Keratinocyte (primary cell): ENCODE results near the gene PIP4K2B. TPM values are rescaled to one million over a fixed set of nuclear protein-coding genes. Genes with fewer than 3 reads are reported as not detected.
A peak's percentile ranks its signal among the peaks of the same experiment; 100 is the strongest.

Source experiments
- DNase-seq: peaks from one replicate; pipeline ENCODE4 v3.0.0-alpha.2; 2011; ENCODE audit warnings: low read depth, missing footprints, low spot score
- FAIRE-seq: peaks from 2 replicates; lab custom pipeline; 2011; peaks lifted over from hg19 to GRCh38; lab: Jason Lieb, UNC
- H2AFZ ChIP-seq: 2 replicates; pipeline ENCODE4 v1.6.0; 2012; ENCODE audit warnings: low read length, control low read depth, inconsistent platforms; ENCODE audit not compliant: control insufficient read depth
- H3K27ac ChIP-seq: 2 replicates; pipeline ENCODE4 v1.5.1; 2011; ENCODE audit warnings: low read length; ENCODE audit not compliant: control insufficient read depth, insufficient read depth
- H3K27me3 ChIP-seq: 3 replicates; pipeline ENCODE4 v1.6.0; 2011; ENCODE audit warnings: low read length; ENCODE audit not compliant: control insufficient read depth, insufficient read depth; ENCODE audit errors: extremely low read depth
- H3K36me3 ChIP-seq, 2 experiments: 2 replicates in 1 of 2; 3 replicates in 1 of 2; pipeline ENCODE4 v1.5.1; 2011; ENCODE audit warnings: low read length in 2 of 2, mild to moderate bottlenecking in 1 of 2; ENCODE audit not compliant: control insufficient read depth in 2 of 2, insufficient read depth in 2 of 2; ENCODE audit errors: extremely low read depth in 1 of 2
- H3K4me1 ChIP-seq: 3 replicates; pipeline ENCODE4 v1.5.1; 2011; ENCODE audit warnings: low read length; ENCODE audit not compliant: control insufficient read depth, insufficient read depth; ENCODE audit errors: extremely low read depth
- H3K4me2 ChIP-seq: 3 replicates; pipeline ENCODE4 v1.6.0; 2011; ENCODE audit warnings: low read depth, low read length; ENCODE audit not compliant: control insufficient read depth, insufficient read depth; ENCODE audit errors: extremely low read depth
- H3K4me3 ChIP-seq, 3 experiments: fragments of 200-600 bp in 1 of 3; sonication (generic) in 1 of 3; 2 replicates in 2 of 3; 3 replicates in 1 of 3; pipeline ENCODE4 v1.5.1; 2011 to 2016; ENCODE audit warnings: low read length in 3 of 3, mild to moderate bottlenecking in 3 of 3, control low read depth in 2 of 3, inconsistent platforms in 1 of 3, low read depth in 1 of 3, mixed read lengths in 1 of 3, mixed run types in 1 of 3, moderate library complexity in 1 of 3; ENCODE audit not compliant: control insufficient read depth in 2 of 3, insufficient read depth in 2 of 3; ENCODE audit errors: extremely low read depth in 1 of 3
- H3K79me2 ChIP-seq: 2 replicates; pipeline ENCODE4 v1.6.0; 2012; ENCODE audit warnings: low read length; ENCODE audit not compliant: control insufficient read depth, insufficient read depth
- H3K9ac ChIP-seq: 3 replicates; pipeline ENCODE4 v1.6.0; 2011; ENCODE audit warnings: low read length; ENCODE audit not compliant: control insufficient read depth, insufficient read depth; ENCODE audit errors: extremely low read depth
- H3K9me1 ChIP-seq: 3 replicates; pipeline ENCODE4 v1.6.0; 2011; ENCODE audit warnings: low read length; ENCODE audit not compliant: control insufficient read depth, insufficient read depth; ENCODE audit errors: extremely low read depth
- H3K9me3 ChIP-seq: 2 replicates; pipeline ENCODE4 v1.5.1; 2012; ENCODE audit warnings: low read depth, low read length; ENCODE audit not compliant: control insufficient read depth
- H4K20me1 ChIP-seq: 3 replicates; pipeline ENCODE4 v1.6.0; 2011; ENCODE audit warnings: low read length; ENCODE audit not compliant: control insufficient read depth, insufficient read depth; ENCODE audit errors: extremely low read depth
- EZH2 ChIP-seq: IDR thresholded peaks from one replicate; pipeline ENCODE4 v1.6.1; 2012; ENCODE audit warnings: inconsistent platforms, mild to moderate bottlenecking, low read length, moderate library complexity
- dilution Hi-C: fragments of 300-500 bp; cut with MboI; formaldehyde crosslinking; loops from one replicate; pipeline ENCODE4 v1.7.0; 2020; ENCODE audit warnings: low sequenced_read_pairs; ENCODE audit not compliant: extremely low pct_ligation_motif_present
- polyA plus RNA-seq, 5 experiments: library from polyadenylated mRNA; depleted of rRNA in 3 of 5; stranded (reverse) in 3 of 5; stranded (forward) in 1 of 5; unstranded in 1 of 5; fragments of >200 nt; gene quantifications; 1 replicate in 1 of 5; 2 replicates in 3 of 5; 3 replicates in 1 of 5; pipeline versions ENCODE4 v1.2.1 to v1.2.3, GENCODE V29; 2011 to 2012; ENCODE audit warnings: missing spikeins in 2 of 5, low read depth in 1 of 5, low replicate concordance in 1 of 5
- TF ChIP-seq, protein P1 (sequence below), 3 experiments: IDR thresholded peaks in 1 of 3; conservative IDR thresholded peaks in 1 of 3; optimal IDR thresholded peaks in 1 of 3; 2 replicates in 2 of 3; 3 replicates in 1 of 3; pipeline versions ENCODE3 to v1.5.1; 2011; ENCODE audit warnings: low read length in 3 of 3, mild to moderate bottlenecking in 3 of 3, moderate library complexity in 2 of 3, control low read depth in 1 of 3, inconsistent platforms in 1 of 3; ENCODE audit not compliant: insufficient read depth in 2 of 3; ENCODE audit errors: extremely low read depth in 1 of 3

Gene PIP4K2B
- polyA plus RNA-seq, 1 donor (not counting 4 experiments of a cell fraction or from before 2014, with no cell fraction given) = 26.4 TPM

DNA sequence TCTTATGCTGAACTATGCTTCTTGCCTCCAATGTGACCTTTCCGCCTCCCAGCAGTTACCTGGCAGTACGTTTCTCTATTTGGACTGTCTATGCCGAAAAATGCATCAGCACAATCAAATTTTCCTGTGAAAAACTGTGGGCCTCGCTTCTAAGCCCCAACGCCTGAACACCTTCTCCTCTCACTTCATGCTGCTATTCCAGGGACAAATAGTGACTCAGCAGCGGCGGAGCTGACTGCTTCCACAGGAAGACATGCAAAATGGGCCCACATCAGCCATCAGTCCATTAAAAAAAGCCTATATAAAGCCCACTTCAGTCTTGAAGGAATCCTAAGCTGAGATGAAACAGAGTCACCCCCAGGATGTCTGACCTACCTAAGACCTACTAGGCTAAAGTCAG lies 10.5 kb upstream of the PIP4K2B start:
- no peak for DNase-seq
- H3K79me2 ChIP-seq = no peaks in the 10 kb centered on the region
- no peak overlapping the region for H3K9ac ChIP-seq
- no peaks in the 10 kb centered on the region for H3K9me3 ChIP-seq
- no peaks in the 10 kb centered on the region for H3K27me3 ChIP-seq
- no peak for FAIRE-seq
- no peaks in the 10 kb centered on the region for H3K4me1 ChIP-seq
- H3K9me1 ChIP-seq = no peaks in the 10 kb centered on the region
- TF ChIP-seq, protein P1, sequence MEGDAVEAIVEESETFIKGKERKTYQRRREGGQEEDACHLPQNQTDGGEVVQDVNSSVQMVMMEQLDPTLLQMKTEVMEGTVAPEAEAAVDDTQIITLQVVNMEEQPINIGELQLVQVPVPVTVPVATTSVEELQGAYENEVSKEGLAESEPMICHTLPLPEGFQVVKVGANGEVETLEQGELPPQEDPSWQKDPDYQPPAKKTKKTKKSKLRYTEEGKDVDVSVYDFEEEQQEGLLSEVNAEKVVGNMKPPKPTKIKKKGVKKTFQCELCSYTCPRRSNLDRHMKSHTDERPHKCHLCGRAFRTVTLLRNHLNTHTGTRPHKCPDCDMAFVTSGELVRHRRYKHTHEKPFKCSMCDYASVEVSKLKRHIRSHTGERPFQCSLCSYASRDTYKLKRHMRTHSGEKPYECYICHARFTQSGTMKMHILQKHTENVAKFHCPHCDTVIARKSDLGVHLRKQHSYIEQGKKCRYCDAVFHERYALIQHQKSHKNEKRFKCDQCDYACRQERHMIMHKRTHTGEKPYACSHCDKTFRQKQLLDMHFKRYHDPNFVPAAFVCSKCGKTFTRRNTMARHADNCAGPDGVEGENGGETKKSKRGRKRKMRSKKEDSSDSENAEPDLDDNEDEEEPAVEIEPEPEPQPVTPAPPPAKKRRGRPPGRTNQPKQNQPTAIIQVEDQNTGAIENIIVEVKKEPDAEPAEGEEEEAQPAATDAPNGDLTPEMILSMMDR (optimal IDR thresholded peaks at IDR 0.05 in 1 of 3, IDR thresholded peaks at IDR 0.05 in 1 of 3, conservative IDR thresholded peaks at IDR 0.05 in 1 of 3; ENCODE audit: extremely low read depth in 1 of 3, insufficient read depth in 2 of 3, low read length in 3 of 3) = no peak
- no peak for TF ChIP-seq EZH2
- no peak overlapping the region for H2AFZ ChIP-seq
- H4K20me1 ChIP-seq = no peaks in the 10 kb centered on the region
- dilution Hi-C loops = no loop called here
- H3K4me3 ChIP-seq = no peak overlapping the region
- peaks cover 19 to 32% of the 10 kb centered on the region in 2 experiments for H3K36me3 ChIP-seq
- H3K27ac ChIP-seq = no peak overlapping the region
- H3K4me2 ChIP-seq = no peak overlapping the region

DNA sequence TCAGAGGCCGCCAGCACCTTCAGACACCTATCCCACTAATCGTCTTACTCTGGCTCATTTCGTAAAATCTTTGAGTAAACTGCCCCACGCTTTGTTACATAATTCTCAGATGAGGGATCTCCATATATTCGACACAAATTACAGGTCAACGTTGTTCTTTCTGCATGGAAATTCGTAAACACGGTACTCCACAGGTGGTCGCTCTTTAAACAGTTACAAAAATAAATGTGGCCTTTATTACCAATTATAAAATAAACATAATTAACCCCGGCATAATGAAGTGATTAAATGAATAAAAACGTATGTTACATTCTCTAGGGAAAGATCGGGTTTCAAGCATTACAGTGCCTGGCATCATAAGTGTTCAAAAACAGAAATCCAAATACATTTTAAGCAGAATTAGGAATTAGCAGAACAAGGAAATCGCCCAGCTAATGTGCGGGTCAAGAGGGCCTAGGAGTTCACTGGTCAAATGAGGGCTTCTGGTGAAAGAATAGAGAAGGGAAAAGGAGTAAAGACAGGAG lies 943 bp upstream of the PIP4K2B start:
- DNase-seq = no peak
- Histone ChIP-seq H4K20me1 (no peaks in the 10 kb centered on the region), H3K79me2 (peaks cover 38% of the 10 kb centered on the region), H3K4me1 (peaks cover 20% of the 10 kb centered on the region), H2AFZ (peak overlapping the region; percentile 40), H3K9me3 (no peaks in the 10 kb centered on the region), H3K4me2 (peak overlapping the region; percentile 77), H3K27ac (peak overlapping the region; percentile 85), H3K9ac (peak overlapping the region; percentile 86), H3K27me3 (no peaks in the 10 kb centered on the region), H3K4me3 (peak overlapping the region; percentile 60 to 90 (median 66)), H3K9me1 (peaks cover 2% of the 10 kb centered on the region), H3K36me3 (peaks cover 16 to 17% of the 10 kb centered on the region in 2 experiments)
- dilution Hi-C loops = no loop called here
- no peak for FAIRE-seq
- TF ChIP-seq, protein P1 (optimal IDR thresholded peaks at IDR 0.05 in 1 of 3, IDR thresholded peaks at IDR 0.05 in 1 of 3, conservative IDR thresholded peaks at IDR 0.05 in 1 of 3; ENCODE audit: extremely low read depth in 1 of 3, insufficient read depth in 2 of 3, low read length in 3 of 3) = no peak
- TF ChIP-seq EZH2 = no peak
